Bone marrow (tissue), 2 donors: ENCODE measurements around the gene KIF4A.

ENCODE experiments used
- DNase-seq, 2 donors: peaks; one replicate each; lab custom pipeline; 2025; lab: John Stamatoyannopoulos, UW

Gene KIF4A

DNA sequence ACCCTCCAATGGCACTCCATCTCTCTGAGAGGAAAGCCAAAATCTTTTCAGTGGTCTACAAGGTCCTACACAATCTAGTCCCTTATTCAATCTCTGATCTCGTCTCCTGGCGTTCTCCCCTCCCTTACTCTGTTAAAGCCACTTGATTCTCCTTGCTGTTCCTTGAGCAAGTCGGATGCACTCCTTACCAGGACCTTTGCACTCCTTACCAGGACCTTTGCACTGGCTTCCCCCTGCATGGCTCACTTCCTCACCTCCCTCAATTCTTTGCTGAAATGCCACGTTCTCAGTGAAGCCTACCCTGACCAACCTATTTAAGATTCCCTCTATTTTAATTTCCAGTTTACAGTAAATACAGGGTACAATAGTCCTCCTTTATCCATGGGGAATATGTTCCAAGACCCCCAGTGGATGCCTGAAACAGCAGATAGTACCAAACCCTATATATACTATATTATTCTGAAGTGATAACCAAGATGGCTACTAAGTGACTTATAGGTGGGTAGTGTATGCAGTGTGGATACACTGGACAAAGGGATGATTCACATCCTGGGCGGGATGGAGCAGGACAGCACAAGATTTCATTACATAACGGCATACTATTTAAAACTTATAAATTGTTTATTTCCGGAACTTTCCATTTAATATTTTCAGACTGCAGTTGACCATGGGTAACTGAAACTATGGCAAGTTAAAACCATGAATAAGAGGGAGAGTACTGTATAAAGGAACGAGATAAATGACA is 148.2 kb downstream of the KIF4A start:
- DNase-seq, result no peak

DNA sequence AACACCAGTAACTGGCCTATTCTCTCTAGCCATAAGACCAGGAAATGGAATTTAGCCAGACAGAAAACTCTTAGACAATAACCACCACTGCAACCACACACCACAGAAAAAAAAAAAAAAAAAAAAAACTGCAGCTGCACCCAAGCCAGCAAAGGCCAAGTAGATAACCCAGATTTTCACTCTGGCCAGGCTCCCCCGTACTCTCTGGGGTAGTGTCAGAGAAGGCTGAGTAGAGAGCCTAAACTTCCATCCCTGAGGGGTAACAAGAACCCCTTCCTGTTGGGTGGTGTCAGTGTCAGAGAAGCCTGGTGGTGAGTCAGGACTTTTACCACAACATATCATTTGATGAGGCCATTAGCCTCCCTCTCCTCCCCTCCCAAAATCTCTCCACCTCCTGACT is 149.1 kb downstream of the KIF4A start:
- peak in 1 of 2 donors; percentile 30 for DNase-seq

- DNase-seq, result no peak
These were observed 152.3 kb downstream of the KIF4A start for GRCh38 chrX:70442224-70442623.

DNA sequence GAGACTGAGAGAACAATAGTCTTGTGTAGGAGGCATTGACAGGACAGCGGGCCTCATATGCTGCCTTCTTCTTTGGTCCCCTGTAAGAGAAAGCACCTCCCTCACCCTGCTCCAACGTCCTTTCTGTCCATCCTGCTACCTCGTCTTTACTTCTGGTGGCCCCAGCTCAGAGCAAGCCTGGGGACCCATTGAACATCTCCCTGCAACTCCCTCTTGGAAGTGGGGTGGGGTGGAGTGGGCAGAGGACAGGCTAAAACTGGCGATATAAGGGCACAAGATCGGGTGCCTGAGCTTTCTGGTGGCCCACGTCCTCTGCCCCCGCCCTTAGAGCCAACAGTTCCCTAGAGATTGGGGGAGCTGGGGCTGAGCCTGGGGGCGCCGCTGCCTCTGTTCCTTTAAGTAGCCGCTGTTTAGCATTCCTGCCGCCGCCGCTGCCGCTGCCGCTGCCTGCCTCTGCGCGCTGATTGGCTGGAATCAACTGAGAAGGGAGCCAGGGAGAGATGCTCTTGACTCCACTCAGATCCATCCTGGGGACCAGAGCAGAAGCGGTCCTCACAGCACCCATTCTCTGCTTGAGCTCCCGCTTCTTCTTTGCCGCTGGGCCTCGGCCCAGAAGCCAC is 154.5 kb downstream of the KIF4A start, which contains the start of gene DLG3:
TSS of gene DLG3 (plus strand) at position 510 of the 620 bp plus-strand sequence. CDS start 367 bp downstream, outside the sequence.
- no peak for DNase-seq

- no peak for DNase-seq
These were observed 155.2 kb downstream of the KIF4A start for GRCh38 chrX:70444946-70445656.

DNA sequence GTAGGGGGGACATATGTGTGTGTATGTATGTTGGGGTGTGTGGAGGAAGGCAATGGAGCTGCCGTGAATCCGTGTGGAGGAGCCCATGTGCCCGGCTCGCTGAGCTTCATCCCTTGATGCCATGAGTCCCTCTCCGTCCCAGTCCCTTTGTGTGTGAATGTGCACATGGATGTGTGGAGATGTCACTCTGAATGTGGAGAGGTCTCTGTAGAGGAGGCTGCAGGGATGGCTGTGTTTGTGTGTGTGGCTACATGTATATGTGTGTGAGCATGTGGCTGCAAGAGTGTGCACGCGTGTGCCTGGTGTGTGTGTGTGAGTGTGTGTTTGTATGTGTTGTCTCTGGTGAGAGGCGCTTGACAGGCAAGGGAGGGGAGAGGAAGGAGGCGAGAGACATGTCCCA is 156.0 kb downstream of the KIF4A start:
- no peak for DNase-seq

GRCh38 chrX:70446380-70447350 is 156.8 kb downstream of the KIF4A start:
- DNase-seq, result no peak

GRCh38 chrX:70449457-70449966 is 159.6 kb downstream of the KIF4A start:
- DNase-seq, result no peak

GRCh38 chrX:70452143-70452733 is 162.3 kb downstream of the KIF4A start:
- no peak for DNase-seq

DNA sequence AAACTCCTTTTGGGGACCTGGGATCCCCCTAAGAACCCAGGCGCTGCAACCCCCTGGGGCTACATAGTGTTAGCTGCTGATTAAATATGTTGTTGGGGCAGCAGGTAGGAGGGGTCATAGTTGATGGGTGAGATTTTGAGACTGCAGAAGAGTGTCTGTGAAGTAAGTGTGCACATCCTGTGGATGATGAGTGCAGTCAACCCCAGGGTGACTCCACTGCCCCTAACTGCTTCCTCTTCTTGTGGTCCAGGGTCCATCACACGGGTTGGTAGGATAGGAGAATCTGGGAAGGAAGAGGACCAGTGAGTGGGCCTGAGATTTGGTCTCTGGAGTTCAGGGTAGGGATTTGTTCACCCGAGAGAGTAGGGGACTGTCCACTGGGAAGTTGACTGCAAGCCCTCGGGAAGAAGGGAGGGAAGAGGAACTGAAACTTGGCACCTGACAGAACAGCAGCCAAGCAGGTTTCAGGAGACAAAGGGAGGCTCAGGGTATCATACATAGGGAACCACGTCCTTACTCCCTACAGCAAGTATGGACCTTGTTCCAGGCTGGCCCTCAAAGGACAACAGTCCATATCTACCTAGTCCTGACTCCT is 163.2 kb downstream of the KIF4A start:
- no peak for DNase-seq

DNA sequence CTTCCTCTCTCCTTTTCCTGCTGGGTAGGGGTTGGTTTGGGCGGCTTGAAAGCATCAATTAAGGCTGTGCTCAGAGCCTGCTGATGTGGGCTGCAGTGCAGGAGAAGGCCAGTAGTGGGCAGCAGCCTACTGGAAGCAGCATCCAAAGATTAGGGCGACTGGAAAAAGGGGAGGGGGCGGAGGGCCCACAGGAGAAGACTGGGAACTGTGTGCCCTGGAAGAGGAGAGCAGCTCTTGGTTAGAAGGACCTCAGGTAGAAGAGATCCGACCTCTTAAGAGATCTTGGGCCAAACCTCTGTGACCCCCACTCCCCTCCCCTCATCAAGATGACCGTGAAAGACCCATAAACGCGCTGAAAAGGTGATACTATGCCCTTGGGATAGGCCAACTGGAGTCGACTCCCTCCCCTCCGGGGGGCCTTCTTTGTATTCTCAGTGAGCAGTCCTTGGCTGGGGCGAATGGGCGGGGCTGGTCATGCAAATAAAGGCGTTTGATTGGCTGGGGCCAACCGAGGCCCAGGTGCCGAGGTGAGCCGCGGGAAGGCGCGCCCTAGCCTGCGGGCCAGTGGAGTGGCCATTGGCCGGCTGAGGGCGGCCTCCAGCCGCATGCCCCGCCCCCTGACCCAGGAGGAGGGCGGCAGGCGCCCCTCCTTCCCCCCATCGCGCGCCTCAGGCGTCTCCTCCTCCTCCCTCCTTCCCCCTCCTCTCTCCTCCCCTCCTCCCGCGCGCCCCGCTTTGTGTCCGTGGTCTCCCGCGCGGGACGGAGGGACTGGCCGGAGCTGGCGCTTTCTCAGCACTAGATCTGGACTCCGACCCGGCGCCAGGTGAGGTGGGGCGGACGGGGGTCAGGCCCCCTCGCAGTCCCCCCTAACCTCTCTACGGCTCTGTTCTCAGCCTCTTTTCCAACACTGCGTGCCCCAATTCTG is 164.8 kb downstream of the KIF4A start:
- peak in 1 of 2 donors; percentile 17 for DNase-seq

DNA sequence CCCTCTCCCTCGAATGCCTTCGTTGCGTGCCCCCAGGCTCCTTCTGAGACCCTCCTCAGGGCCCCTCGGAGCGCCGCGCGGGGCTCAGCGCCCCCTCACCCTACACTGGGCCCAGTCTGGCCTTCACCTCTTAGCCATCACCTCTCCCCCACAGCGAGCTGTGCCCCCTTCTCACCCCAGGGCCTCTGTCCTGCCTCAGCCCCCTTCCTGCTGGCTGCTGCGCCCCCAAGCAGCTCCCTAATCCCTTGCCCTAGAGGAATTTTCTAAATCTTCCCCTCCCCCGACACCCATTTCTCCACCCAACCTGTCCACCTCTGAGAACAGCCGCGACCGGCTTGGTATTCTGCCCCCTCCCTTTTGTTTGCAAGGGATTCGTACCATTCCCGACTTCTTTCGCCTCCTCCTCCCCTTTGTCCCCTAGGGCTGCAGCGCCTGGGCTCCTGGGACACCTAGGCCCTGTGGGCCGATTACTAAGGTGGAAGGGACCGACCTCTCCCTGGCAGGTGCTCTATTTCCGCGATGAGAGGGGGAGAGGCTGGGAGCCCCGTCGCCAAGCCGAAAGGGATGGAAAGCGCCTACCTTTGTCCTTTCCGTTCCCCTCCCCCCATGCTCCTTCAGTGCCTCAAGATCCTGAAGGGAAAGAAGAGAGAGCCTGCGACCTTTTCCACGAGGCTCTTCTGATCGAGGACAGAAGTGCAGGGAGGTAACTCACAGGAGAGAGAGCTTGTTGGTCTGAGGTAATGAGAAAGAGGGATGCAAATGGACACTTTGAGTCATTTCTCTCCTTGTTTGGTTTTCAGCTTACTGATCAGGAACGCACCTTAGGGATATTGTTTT is 165.7 kb downstream of the KIF4A start:
- DNase-seq, result no peak

DNA sequence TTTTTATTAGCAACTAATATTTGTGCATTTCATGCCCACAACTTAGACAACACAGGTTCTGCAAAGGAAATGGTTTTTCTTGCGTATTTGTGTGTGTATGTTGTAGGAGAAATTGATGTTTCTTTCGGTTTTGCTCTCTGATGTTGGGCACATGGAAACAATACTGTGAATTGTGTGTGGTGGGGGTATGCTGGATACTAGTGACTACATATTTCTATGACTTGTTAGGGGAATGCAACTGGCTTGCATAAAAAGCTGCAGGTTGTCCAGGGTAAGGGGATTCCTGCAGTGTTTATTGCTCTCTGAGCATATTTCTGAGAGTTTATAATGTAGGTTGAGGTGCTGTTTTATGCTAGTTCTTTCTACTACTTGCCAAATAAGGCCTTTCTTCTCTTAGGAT is 166.4 kb downstream of the KIF4A start:
- DNase-seq, result no peak

- no peak for DNase-seq
These were observed 171.1 kb downstream of the KIF4A start for GRCh38 chrX:70461026-70461425.

- DNase-seq, result no peak
These were observed 174.1 kb downstream of the KIF4A start for GRCh38 chrX:70464051-70464450.

GRCh38 chrX:70466968-70467367 is 177.1 kb downstream of the KIF4A start:
- no peak for DNase-seq

- no peak for DNase-seq
These were observed 178.8 kb downstream of the KIF4A start for GRCh38 chrX:70468709-70469108.
